H9 (cell line): Measurements from ENCODE around the gene SUSD2. TPM values are rescaled to one million over a fixed set of nuclear protein-coding genes. Genes with fewer than 3 reads are reported as not detected.

ENCODE experiments used
- DNase-seq: peaks from one replicate; pipeline ENCODE4 v3.0.0-alpha.2; 2017
- H2AFZ ChIP-seq: one replicate; pipeline ENCODE4 v1.6.1; 2013; ENCODE audit warnings: mild to moderate bottlenecking, low read length, control low read depth, moderate library complexity
- H2AK5ac ChIP-seq: 2 replicates; pipeline ENCODE4 v1.6.1; 2013; ENCODE audit warnings: low read length, control low read depth, mixed read lengths; ENCODE audit not compliant: insufficient read length
- H2BK120ac ChIP-seq: one replicate; pipeline ENCODE4 v1.6.1; 2013; ENCODE audit warnings: low read depth, mild to moderate bottlenecking, low read length, control low read depth, inconsistent platforms; ENCODE audit not compliant: poor library complexity, severe bottlenecking
- H2BK12ac ChIP-seq: 2 replicates; pipeline ENCODE4 v1.6.1; 2013; ENCODE audit warnings: low read length, control low read depth, mixed read lengths, low read depth; ENCODE audit not compliant: insufficient read length
- H2BK15ac ChIP-seq: 2 replicates; pipeline ENCODE4 v1.6.1; 2013; ENCODE audit warnings: low read depth, low read length, control low read depth
- H2BK20ac ChIP-seq: one replicate; pipeline ENCODE4 v1.6.1; 2013; ENCODE audit warnings: low read depth, mild to moderate bottlenecking, low read length, control low read depth, inconsistent platforms; ENCODE audit not compliant: poor library complexity, severe bottlenecking
- H2BK5ac ChIP-seq: 2 replicates; pipeline ENCODE4 v1.6.1; 2013; ENCODE audit warnings: low read length, control low read depth, mixed read lengths; ENCODE audit not compliant: insufficient read length
- H3K14ac ChIP-seq: 2 replicates; pipeline ENCODE4 v1.6.1; 2013; ENCODE audit warnings: low read length, control low read depth; ENCODE audit not compliant: insufficient read depth
- H3K18ac ChIP-seq: 2 replicates; pipeline ENCODE4 v1.6.1; 2013; ENCODE audit warnings: low read depth, mild to moderate bottlenecking, mixed read lengths, low read length, control low read depth; ENCODE audit not compliant: insufficient read length
- H3K23ac ChIP-seq: 2 replicates; pipeline ENCODE4 v1.6.1; 2013; ENCODE audit warnings: low read length, control low read depth, mixed read lengths, low read depth; ENCODE audit not compliant: insufficient read length
- H3K23me2 ChIP-seq: 2 replicates; pipeline ENCODE4 v1.6.1; 2013; ENCODE audit warnings: low read depth, mild to moderate bottlenecking, mixed read lengths, low read length, control low read depth; ENCODE audit not compliant: insufficient read length, poor library complexity, severe bottlenecking
- H3K27ac ChIP-seq: 2 replicates; pipeline ENCODE4 v1.5.1; 2013; ENCODE audit warnings: low read length, control low read depth, mixed read lengths, low read depth; ENCODE audit not compliant: insufficient read length
- H3K27me3 ChIP-seq: 2 replicates; pipeline ENCODE4 v1.6.1; 2013; ENCODE audit warnings: low read length, control low read depth, inconsistent platforms; ENCODE audit not compliant: insufficient read depth
- H3K4ac ChIP-seq: 2 replicates; pipeline ENCODE4 v1.6.1; 2013; ENCODE audit warnings: low read depth, mild to moderate bottlenecking, control low read depth, inconsistent platforms, low read length, moderate library complexity
- H3K4me1 ChIP-seq: 2 replicates; pipeline ENCODE4 v1.6.1; 2013; ENCODE audit warnings: low read length, control low read depth, inconsistent platforms; ENCODE audit not compliant: insufficient read depth
- H3K4me2 ChIP-seq: 2 replicates; pipeline ENCODE4 v1.6.1; 2013; ENCODE audit warnings: low read length, control low read depth, mixed read lengths; ENCODE audit not compliant: insufficient read length, insufficient read depth
- H3K56ac ChIP-seq: 2 replicates; pipeline ENCODE4 v1.6.1; 2013; ENCODE audit warnings: low read depth, mild to moderate bottlenecking, mixed read lengths, low read length, control low read depth; ENCODE audit not compliant: insufficient read length
- H3K79me1 ChIP-seq: 2 replicates; pipeline ENCODE4 v1.6.1; 2013; ENCODE audit warnings: low read depth, mild to moderate bottlenecking, moderate library complexity, low read length, control low read depth, inconsistent platforms; ENCODE audit not compliant: insufficient read depth, poor library complexity, severe bottlenecking
- H3K79me2 ChIP-seq: 2 replicates; pipeline ENCODE4 v1.6.1; 2013; ENCODE audit warnings: low read length, control low read depth, inconsistent platforms; ENCODE audit not compliant: insufficient read depth
- H3K9ac ChIP-seq: 2 replicates; pipeline ENCODE4 v1.6.1; 2013; ENCODE audit warnings: low read length, control low read depth, mixed read lengths; ENCODE audit not compliant: insufficient read length; ENCODE audit errors: extremely low read depth
- H3K9me3 ChIP-seq: one replicate; pipeline ENCODE4 v1.6.1; 2013; ENCODE audit warnings: low read depth, low read length, inconsistent platforms; ENCODE audit not compliant: control insufficient read depth
- H3T11ph ChIP-seq: one replicate; pipeline ENCODE4 v1.6.1; 2013; ENCODE audit warnings: mild to moderate bottlenecking, low read length, control low read depth, inconsistent platforms
- H4K20me1 ChIP-seq: one replicate; pipeline ENCODE4 v1.6.1; 2013; ENCODE audit not compliant: control insufficient read depth, insufficient read length, insufficient read depth
- H4K5ac ChIP-seq: 2 replicates; pipeline ENCODE4 v1.6.1; 2013; ENCODE audit warnings: low read depth, mild to moderate bottlenecking, mixed read lengths, low read length, control low read depth; ENCODE audit not compliant: insufficient read length
- H4K8ac ChIP-seq: replicated peaks from 2 replicates; pipeline ENCODE4 v1.6.1; 2013; ENCODE audit warnings: low read length, control low read depth, mixed read lengths, low read depth; ENCODE audit not compliant: insufficient read length
- H4K91ac ChIP-seq: 2 replicates; pipeline ENCODE4 v1.6.1; 2013; ENCODE audit warnings: low read depth, mild to moderate bottlenecking, moderate library complexity, mixed read lengths, low read length, control low read depth; ENCODE audit not compliant: insufficient read length
- H3K27ac Mint-ChIP-seq, 3 experiments: 2 replicates in 2 of 3; 3 replicates in 1 of 3; pipeline ENCODE4 v1.8.0; 2020 to 2021; ENCODE audit warnings: mixed read lengths in 3 of 3, mild to moderate bottlenecking in 1 of 3, moderate library complexity in 1 of 3
- H3K27me3 Mint-ChIP-seq: 2 replicates; pipeline ENCODE4 v1.8.0; 2021; ENCODE audit warnings: low read depth, mild to moderate bottlenecking, moderate library complexity, mixed read lengths
- H3K36me3 Mint-ChIP-seq, 3 experiments: 2 replicates in 2 of 3; 3 replicates in 1 of 3; pipeline ENCODE4 v1.8.0; 2020 to 2021; ENCODE audit warnings: low read depth in 3 of 3, mixed read lengths in 3 of 3; ENCODE audit not compliant: insufficient read depth in 1 of 3
- H3K4me1 Mint-ChIP-seq, 2 experiments: 2 replicates each; pipeline ENCODE4 v1.8.0; 2020; ENCODE audit warnings: mixed read lengths in 2 of 2
- H3K4me3 Mint-ChIP-seq, 2 experiments: 2 replicates in 1 of 2; 3 replicates in 1 of 2; pipeline ENCODE4 v1.8.0; 2020 to 2021; ENCODE audit warnings: mild to moderate bottlenecking in 2 of 2, mixed read lengths in 2 of 2, moderate library complexity in 1 of 2
- H3K9me3 Mint-ChIP-seq, 2 experiments: 2 replicates in 1 of 2; 3 replicates in 1 of 2; pipeline ENCODE4 v1.8.0; 2020; ENCODE audit warnings: mild to moderate bottlenecking in 2 of 2, mixed read lengths in 2 of 2, moderate library complexity in 1 of 2
- CTCF ChIP-seq: fragments of 200-600 bp; sonication (generic); conservative IDR thresholded peaks from 3 replicates; pipeline ENCODE4 v1.8.0; 2021; ENCODE audit warnings: antibody characterized with exemption, mild to moderate bottlenecking
- WGBS: extraction: QIAGEN DNeasy Blood & Tissue Kit; methylation state at CpG from one replicate; pipeline ENCODE4 v1.1.7; 2013; ENCODE audit warnings: missing lambda C conversion rate, low lambda C conversion rate, mixed read lengths; ENCODE audit not compliant: insufficient read length; ENCODE audit errors: extremely low coverage; 5-methylcytosine and 5-hydroxymethylcytosine counted together
- total RNA-seq: library from RNA; stranded (reverse); gene quantifications from 2 replicates; pipeline ENCODE4 v1.2.1, GENCODE V29; 2021

SUSD2 gene
- total RNA-seq, 1 experiment from 2014 or later: 4.2 TPM

DNA sequence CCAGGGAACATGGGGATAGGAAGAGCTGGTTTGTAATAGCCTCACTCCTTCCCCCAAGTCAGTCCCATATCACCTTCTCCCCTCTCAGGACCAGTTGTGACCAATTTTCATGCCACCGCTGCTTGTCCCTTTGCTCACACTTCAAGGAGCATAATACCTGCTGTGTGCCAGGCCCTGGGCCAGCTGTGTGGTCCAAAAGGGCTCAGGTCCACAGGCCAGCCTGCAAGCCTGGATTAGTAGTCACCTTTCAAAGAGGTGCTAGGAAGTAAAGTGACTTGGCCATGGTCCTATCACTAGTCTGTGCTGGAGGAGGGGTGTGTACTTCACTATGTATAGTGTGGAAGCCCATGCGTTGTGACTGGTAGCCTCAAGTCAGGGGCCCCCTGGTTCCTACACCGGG, 38.5 kb upstream of the SUSD2 start:
- no peaks in the 10 kb centered on the region for H3K9me3 ChIP-seq
- H3K27me3 ChIP-seq: no peaks in the 10 kb centered on the region
- no peaks in the 10 kb centered on the region for H3K27me3 Mint-ChIP-seq
- H3K14ac ChIP-seq: no peak overlapping the region
- H3K79me1 ChIP-seq: no peaks in the 10 kb centered on the region
- H3K23me2 ChIP-seq: no peaks in the 10 kb centered on the region
- H3K27ac ChIP-seq: no peak overlapping the region
- H3K4me1 Mint-ChIP-seq: peaks cover 22 to 27% of the 10 kb centered on the region in 2 experiments
- H3K23ac ChIP-seq: no peak overlapping the region
- peaks cover 3 to 14% (median 13%) of the 10 kb centered on the region in 3 experiments; a peak in 6 of 7 replicates for H3K36me3 Mint-ChIP-seq
- H2BK12ac ChIP-seq: no peak overlapping the region
- no peak overlapping the region for H2BK15ac ChIP-seq
- H3K4me2 ChIP-seq: no peak overlapping the region
- no peak overlapping the region for H3K9ac ChIP-seq
- no peaks in the 10 kb centered on the region for H3K79me2 ChIP-seq
- H3K9me3 Mint-ChIP-seq: no peaks in the 10 kb centered on the region
- H3K4me1 ChIP-seq: peaks cover 14% of the 10 kb centered on the region
- WGBS: no CpG with 5 or more reads among the region's 3 CpGs
- H3K4me3 Mint-ChIP-seq: no peak overlapping the region; a peak in 1 of 5 replicates
- no peak overlapping the region for H4K91ac ChIP-seq
- H2AFZ ChIP-seq: no peak overlapping the region
- no peak for TF ChIP-seq CTCF
- H4K5ac ChIP-seq: no peak overlapping the region
- H2BK120ac ChIP-seq: no peak overlapping the region
- DNase-seq: no peak
- H3K18ac ChIP-seq: no peak overlapping the region
- no peak overlapping the region for H3K56ac ChIP-seq
- H2BK20ac ChIP-seq: no peak overlapping the region
- H3T11ph ChIP-seq: no peak overlapping the region
- H2BK5ac ChIP-seq: no peak overlapping the region
- H4K8ac ChIP-seq: no peak overlapping the region
- no peaks in the 10 kb centered on the region for H4K20me1 ChIP-seq
- H3K4ac ChIP-seq: no peak overlapping the region
- peak overlapping the region in 2 of 3 experiments; percentile 31 to 80; a peak in 3 of 7 replicates for H3K27ac Mint-ChIP-seq
- H2AK5ac ChIP-seq: no peak overlapping the region
